HG03196 (cell line): ENCODE data around the gene POU6F2.

Source experiments
- ATAC-seq: cut with Tn5 transposase; IDR thresholded peaks from one replicate; pipeline ENCODE4 v1.9.1; 2021; ENCODE audit not compliant: unreplicated experiment

Gene POU6F2

DNA sequence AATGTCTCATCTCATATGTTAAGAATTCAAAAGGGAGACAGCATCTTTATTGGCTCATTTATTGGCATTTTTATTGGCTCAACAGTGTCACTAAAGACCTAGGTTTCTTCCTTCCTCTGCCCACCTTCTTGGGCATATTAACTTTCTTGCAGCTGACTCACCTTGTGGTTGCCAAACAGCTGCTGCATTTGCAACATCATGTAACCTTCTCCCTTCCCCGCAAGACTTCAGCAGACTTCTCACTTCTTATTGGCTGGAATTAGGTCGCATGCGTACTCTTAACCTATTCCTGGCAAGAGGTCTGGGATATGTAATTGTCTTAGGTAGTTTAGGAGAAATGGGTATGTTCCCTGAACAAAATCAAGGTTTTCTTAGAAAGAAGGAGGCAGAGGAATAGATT is 263.2 kb downstream of the POU6F2 start:
- ATAC-seq: no peak

GRCh38 chr7:39247576-39247975 is 269.9 kb downstream of the POU6F2 start:
- ATAC-seq: no peak

GRCh38 chr7:39248041-39248691 is 270.5 kb downstream of the POU6F2 start:
- ATAC-seq: no peak

DNA sequence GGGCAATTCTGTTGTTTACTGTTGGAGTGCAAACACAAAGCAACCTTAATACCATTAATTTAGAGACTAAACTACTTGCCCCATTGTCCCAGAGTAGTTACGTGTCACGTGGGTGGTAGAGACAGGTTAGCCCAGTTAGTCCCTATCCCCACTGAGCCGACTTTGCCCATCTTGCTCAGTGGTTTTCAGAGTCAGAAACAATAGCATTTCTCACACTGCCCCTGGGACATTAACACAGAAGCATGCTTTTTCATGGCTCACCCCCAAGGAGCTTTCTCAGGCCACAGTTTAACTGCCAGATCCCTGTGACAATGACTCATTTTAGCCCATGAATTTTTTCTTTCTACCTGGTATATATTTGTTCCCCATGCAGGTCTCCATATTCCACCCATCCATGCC is 271.0 kb downstream of the POU6F2 start:
- ATAC-seq: no peak

- no peak for ATAC-seq
Measured at GRCh38 chr7:39249635-39250152, 272.0 kb downstream of the POU6F2 start.

GRCh38 chr7:39252916-39253315 is 275.2 kb downstream of the POU6F2 start:
- no peak for ATAC-seq

- ATAC-seq: no peak
Measured at GRCh38 chr7:39259391-39260003, 281.8 kb downstream of the POU6F2 start.

DNA sequence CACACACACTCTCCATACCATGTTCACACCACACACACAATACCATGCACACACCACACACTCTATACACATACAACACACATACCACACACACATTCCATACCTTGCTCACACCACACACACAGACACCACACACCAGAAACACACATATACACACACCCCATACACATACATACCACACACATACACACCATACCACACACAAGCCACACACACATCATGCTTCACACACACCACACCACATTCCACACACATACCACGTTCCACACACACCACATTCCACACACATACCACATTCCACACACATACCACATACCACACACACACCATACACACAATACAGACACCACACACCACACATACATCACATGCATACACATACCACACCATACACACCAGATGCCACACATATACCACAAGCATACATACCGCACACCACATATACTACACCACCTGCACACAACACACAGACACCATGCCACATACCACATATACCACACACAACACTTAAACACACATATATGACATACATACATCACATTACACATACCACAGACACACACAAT is 282.7 kb downstream of the POU6F2 start:
- ATAC-seq: no peak

DNA sequence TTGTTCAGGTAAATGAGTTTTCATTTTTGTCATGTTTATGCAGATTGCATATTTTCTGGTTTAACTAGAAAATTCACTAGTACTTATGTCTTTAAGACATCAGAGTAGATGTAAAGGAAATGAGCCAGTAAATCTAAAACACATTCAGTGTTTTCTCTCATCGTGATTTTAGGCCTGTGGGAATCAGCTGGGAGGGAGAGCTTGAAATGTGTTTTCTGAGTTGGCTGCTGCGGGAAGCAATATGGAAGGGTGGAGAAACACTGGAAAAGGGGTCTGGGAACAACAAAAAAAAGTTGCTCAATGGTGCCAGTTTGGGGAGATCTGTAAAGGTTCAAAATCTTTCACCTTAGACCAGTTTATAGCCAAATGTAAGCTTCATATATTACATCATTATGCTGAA is 284.1 kb downstream of the POU6F2 start:
- no peak for ATAC-seq

DNA sequence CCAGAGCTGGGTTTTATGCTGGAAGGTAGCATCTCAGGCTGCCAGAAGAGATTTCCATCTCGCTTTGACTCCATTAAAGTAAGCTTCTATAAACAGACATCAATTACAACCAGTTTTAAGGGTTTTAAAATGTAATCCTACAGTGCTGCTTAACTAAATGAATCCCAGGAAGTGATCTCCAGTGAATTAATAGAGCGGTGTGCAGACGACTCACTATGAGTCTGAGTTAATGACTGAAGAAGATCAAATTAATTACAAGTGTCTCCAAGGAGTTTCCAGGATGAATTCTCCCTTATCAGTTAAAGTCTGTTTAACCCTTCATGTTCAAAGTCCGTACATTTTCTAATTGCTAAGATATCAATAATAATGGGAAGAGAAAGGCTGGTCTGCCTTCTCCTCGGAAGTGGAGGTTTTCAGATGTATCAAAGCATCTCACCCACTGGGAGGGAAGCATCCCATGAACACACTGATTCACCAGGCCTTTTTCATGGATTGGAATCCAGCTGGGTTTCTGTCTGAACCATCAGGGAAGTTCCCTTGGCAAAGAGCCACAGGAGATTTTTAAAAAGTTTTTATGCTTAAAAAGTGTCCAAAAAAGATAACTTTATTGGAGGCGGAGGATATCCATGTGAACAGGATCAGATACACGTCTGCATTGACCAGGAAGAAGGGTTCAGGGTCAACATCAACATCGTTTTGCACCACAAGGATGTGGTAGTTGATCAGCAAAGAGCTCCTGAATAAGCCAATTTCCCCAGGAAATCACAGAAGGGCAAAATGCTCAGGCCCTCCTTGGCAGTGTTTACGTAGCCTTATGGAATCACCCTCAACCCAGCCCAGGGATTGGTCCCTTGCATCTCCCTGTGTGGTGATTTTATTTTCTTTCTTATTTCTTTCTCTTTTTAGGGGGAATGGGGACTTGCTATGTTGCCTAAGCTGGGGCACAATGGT is 288.2 kb downstream of the POU6F2 start:
- ATAC-seq: no peak

DNA sequence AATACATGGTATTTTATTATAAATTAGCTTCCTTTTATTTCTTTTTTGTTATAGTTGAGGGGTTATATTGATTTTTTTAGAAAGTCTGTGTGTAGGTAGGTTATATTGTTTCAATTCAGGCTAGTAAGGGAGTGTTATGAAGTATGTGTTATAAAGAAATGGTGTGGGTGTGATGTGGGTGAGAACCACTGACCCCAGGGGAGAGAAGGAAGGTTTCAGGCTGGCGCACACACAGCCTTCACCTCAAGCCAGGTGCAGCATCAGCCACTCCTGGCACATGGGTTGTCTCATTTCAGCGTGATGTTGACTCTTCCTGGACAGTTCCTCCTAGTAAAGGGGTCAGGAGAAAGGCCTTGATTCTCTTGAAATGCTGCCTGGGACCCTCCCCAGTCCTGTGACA is 291.3 kb downstream of the POU6F2 start:
- ATAC-seq: no peak

DNA sequence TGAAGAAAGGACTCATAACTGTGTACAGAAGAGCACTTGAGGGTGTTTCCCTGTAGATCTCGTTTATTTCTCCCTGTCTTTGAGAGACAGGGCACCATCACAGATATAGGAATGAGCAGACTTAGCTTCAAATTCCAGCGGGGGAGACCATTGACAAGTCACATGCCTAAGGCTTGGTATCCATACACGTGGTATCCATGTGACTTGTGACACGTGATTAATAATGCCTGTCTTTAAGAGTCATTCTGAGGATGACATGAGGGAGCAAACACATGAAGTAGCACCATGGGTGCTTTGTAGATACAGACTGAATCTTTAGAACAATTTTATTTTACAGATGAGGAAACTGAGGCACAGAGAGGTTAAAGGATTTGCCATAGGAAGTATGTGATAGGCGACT is 292.3 kb downstream of the POU6F2 start:
- ATAC-seq: no peak

- ATAC-seq: no peak
Measured at GRCh38 chr7:39271402-39271801, 293.7 kb downstream of the POU6F2 start.

DNA sequence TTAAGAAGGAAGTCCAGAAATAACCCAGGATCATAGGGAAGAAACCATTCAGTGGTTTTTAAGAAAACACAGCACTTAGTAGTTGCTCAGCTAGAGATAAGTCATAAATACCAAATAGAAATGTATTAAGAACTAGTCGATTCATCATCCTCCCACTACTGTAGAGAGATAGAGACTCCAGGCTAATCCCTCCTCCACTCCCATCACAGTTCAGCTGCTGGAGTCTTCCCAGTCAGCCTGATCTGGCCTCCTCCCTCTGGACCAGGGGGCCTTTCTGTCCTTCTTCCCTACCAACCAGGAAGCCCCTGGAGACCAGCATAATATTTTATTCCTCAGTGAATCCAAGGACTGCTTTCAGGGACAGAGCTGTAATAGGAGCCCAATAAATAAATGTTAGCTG is 294.4 kb downstream of the POU6F2 start:
- ATAC-seq: no peak

DNA sequence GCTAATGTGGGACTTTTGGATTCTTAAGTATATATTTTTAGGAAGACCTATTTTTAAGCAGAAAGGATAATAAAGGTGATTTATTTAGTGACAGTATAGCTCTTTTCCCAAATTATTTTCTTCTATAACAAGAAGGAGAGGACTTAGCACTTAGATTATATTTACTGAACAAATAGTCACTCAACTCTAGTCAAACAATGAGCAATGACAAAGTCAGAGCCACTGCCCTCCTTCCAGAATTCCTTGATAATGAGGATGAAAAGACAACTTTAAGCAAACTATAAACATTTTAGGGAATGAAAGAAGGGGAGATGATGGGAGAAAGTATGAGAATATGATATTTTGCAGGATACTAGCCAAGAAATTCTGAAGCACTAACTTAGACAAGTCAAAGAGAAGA is 295.0 kb downstream of the POU6F2 start:
- ATAC-seq: no peak

GRCh38 chr7:39280337-39280736 is 302.6 kb downstream of the POU6F2 start:
- no peak for ATAC-seq

GRCh38 chr7:39285256-39285655 is 307.5 kb downstream of the POU6F2 start:
- ATAC-seq: no peak

GRCh38 chr7:39288303-39288702 is 310.6 kb downstream of the POU6F2 start:
- no peak for ATAC-seq

DNA sequence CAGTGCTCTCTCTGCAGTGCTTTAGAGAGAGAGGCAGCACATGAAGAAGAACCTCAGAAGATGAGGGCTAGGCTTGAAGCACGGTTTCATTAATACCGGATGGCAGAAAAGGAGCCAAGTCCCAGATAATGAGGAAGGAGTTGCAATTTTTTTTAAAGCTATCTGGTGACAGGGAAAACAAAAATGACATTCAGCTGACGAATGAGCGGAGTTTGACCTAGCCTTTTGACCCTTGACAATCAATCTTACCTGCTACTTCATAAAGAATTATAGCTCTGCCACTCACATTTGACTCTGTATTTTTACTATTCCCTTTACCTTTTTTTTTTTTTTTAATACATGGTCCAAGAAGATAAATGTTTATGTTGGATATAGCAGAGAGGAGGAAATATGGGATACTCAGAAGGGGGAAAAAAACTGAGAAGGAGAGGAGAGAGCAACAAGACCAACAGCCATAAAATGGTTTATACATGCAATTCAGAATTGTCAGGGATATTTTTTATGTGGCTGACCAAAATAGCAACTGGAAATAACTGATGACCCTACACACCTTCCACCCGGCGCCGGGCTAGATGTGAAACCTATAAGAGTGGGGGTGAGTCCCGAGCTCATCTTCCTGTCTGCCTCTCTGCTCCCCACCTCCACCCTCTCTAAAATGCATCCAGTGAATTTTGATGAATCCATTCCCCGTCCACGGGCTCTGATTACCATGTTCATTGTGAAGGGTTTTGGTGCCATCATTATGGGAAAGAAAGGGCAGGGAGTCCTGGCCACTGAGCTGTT is 314.1 kb downstream of the POU6F2 start:
- ATAC-seq: no peak

- ATAC-seq: no peak
Measured at GRCh38 chr7:39293056-39293823, 315.5 kb downstream of the POU6F2 start.
